Activated naive CD4-positive, alpha-beta T cell treated with Interleukin-2 at 50 U/mL for 16 hours (primary cell): Measurements from ENCODE around the gene BACH1.
"Not testable (repeated sequence)": the region's sequence is repeated elsewhere in the genome, so short reads cannot be mapped to it uniquely, and the experiment has no call there.

Source experiments
- DNase-seq: peaks from one replicate; pipeline ENCODE4 v3.0.0-alpha.2; 2020

The BACH1 gene

DNA sequence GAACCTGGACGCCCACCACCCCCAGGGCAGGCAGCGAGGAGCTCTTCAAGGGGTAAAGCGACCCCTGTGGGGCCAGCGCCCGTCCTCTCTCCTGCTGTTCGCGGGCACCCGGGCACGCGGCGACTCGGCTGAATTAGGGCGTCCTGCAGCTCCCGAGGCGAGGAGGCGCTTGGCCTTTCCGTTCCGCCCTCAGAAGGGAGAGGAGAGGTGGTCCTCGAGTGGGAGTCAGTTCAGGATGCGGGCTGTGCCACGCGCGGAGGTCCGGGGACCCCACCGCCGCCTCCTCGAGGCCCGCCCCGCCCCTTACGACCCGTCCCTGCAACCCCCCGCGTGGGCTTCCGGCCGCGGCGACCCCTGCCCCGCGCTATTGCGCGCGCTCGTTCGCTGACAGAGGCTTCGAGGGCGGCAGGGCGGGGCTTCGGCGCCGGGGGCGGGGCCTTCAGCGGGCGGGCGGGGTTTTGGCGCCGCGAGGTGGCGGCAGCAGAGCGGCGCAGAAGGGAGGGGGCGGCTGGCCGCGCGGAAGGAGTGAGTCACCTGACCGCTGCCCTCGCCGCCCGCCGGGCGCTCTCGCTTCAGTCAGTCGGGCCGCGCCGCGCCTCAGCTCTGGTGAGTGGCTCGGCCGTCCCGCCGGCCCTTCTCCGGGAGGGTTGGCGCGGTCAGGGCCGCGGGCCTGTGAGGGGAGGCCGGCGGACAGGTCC is at the start of gene BACH1:
TSS of gene BACH1 (plus strand) at position 575 of the 698 bp plus-strand sequence. CDS start 22,359 bp downstream, outside the sequence.
- peak; percentile 88 for DNase-seq

DNA sequence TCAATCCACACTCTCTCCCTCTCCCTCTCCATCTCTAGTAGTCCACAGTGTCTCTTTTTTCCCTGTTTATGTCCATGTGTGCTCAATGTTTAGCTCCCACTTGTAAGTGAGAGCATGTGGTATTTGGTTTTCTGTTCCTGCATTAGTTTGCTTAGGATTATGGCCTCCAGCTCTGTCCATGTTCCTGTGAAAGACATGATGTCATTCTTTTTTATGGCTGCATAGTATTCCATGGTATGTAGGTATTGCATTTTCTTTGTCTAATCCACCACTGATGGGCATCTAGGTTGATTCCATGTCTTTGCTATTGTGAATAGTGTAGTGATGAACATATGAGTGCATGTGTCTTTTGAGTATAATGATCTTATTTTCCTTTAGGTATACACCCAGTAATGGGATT is 49.4 kb upstream of the BACH1 start:
- not testable (repeated sequence) for DNase-seq

- no peak for DNase-seq
Observed at GRCh38 chr21:29250636-29251035, 48.1 kb upstream of the BACH1 start.

DNA sequence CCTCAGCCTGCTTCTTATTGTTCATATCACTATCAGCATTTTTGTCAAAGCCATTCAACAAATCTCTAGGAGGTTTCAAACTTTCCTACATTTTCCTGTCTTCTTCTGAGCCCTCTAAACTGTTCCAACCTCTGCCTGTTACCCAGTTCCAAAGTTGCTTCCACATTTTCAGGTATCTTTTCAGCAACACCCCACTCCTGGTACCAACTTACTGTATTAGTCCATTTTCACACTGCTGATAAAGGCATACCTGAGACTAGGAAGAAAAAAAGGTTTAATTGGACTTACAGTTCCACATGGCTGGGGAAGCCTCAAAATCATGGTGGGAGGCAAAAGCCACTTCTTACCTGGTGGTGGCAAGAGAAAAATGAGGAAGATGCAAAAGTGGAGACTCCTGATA is 44.9 kb upstream of the BACH1 start:
- DNase-seq = not testable (repeated sequence)

GRCh38 chr21:29254550-29254949 is 44.2 kb upstream of the BACH1 start:
- DNase-seq = no peak

DNA sequence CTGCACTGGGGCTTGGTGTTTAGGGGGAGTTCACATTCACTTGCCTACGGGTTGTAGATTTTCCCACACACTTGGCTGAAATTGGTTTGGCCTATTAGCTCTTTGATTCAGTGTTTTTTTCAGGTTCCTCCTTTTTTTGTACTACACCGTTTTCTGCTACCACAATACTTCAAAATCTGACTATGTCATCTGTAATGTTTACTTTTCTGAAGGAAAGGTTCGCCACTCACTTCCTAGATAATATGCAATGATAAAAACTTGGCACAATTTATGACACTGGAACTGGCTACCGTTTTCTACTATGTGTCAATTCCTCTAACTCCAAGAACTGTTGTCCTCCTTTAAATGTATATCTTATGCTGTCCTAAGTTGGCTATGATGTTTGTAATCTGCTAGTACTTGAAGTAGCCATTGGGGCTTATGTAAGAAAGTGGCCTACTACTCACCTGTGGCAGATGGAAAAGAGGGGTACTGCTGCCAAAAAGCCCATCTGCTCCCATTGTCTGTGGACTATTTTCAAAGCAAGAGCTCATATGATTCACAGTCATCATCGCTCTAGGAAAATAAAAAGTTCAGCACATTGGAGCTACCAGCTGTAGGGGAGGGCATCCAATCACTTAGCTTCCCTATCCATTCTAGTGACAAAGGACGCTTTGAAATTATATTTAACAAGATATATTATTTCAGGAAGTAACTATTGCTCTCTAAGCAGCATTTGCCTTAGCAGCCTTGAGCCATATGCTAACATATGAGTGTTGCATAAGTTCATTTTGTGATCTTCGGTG is 42.4 kb upstream of the BACH1 start:
- DNase-seq = no peak

GRCh38 chr21:29257701-29258100 is 41.0 kb upstream of the BACH1 start:
- DNase-seq = no peak

DNA sequence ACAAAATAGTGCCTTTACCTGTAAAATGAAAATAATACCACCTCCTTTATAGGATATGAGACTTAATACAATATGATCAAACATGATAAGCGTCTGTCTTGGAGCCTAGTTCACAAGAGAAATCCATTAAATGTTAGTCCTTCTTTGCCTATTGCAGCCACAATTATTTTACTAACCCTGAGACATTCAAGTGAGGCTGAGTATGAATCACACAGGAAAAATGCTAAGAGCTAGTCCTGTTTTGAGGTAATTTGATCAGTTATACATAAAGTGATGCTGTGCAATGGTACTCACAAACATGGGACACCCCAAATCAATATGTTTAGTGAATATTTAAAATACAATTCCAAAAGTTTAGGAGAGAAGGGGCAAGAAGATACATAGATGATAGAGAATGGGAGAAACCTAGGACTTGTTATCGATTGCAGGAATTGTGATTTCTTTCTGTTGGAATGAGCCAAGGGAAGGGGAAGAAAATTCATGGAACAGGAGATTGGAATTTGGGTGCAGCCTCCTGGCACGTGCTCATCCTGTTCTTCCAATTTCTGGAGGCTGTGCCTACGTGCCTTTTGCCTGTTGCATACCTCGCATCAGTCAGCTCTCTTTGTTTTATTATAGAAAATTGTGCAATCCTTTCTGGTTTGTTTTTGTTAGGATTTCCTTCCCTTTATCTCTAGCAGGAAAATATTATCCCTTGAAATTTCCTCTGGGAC is 39.9 kb upstream of the BACH1 start:
- DNase-seq = no peak

GRCh38 chr21:29260461-29260860 is 38.3 kb upstream of the BACH1 start:
- DNase-seq = no peak

DNA sequence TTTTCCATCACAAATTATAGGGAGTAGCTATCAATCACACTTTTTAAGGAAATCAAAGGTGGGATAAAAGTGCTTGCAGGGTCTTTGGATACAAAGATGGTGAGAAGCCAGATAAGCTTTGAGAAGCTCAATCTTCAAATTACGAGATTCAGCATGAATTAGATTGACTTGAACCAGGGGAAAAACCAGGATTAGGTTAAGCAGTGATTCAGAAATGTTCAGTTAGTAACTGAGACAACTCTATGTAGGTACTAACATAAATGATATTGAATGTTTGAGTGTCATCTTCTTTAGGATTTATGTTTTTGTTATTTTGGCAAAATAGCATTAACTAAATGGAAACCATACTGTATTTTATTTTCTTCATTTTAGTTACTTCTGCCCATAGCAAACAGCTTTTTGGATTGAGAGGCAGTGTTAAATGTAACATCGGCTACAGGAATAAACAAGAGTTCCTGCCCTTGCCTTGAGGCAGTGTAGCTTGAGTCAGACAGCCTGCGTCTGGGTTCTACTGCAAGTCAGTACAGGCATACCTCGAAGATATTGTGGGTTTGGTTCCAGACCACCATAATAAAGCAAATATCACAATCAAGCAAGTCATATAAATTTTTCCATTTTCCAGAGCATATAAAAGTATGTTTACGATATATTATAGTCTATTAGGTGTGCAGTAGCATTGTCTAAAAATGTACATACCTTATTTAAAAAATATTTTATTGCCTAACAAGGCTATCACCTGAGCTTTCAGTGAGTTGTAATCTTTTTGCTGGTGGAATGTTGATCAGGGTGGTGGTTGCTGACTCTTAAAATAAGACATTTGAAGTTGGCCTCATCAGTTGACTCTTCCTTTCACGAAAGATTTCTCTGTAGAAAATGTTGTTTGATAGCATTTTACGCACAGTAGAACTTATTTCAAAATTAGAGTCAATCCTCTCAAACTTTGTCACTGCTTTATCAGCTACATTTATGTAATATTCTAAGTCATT is 36.9 kb upstream of the BACH1 start:
- no peak for DNase-seq

DNA sequence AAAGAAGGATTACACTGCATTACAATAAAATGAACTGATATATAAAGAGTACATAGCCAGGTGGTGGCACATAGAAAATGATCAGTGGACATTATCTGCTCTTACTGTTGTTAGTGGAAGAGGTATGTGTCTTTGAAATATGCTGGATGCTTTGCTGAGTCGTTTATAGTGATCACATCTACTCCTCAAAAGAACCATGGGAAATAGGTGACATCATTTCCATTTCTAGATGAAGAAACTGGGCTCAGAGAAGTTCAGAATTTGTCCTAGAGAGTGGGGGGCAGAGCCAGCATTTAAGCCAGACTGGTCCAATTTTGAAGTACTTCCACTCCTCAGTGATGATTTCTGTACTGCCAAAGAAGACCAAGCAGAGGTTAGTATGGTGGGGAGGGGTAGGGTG is 34.0 kb upstream of the BACH1 start:
- DNase-seq = no peak

GRCh38 chr21:29265690-29266479 is 32.8 kb upstream of the BACH1 start:
- DNase-seq = peak; percentile 43

GRCh38 chr21:29267666-29268065 is 31.1 kb upstream of the BACH1 start:
- no peak for DNase-seq

GRCh38 chr21:29271927-29272333 is 26.8 kb upstream of the BACH1 start:
- no peak for DNase-seq

DNA sequence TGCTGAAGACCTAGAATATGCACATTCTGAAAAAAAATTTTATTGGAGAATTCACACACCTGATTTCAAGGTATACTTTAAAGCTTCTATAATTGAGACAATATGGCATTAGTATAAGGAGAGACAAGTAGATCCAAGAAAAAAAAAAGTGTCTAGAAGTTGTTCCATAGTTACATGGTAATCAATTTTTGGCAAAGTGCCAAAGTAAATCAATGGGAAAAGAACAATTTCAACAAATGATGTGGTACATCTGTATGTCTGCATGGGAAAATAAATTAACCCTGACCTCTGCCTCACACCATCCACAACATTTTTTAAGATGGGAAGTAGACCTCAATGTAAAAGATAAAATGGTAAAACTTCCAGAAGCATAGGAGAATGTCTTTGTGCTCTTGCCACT is 21.3 kb upstream of the BACH1 start:
- no peak for DNase-seq

DNA sequence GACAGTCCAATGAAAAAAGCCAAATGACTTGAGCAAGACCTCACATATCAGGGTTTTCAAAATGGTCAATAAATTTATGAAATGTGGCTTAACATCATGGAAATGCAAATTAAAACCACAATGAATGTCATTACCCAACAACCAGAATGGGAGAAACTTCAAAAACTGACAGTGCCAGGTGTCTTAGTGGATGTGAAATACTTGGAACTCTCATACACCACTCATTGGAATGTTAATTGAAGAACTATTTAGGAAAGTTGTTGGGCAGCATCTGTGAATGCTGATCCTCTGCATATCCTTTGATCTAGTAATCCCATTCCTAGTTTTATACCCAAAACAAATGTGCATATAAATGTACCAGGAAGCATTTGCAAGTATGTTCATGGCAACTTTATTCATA is 19.2 kb upstream of the BACH1 start:
- no peak for DNase-seq

DNA sequence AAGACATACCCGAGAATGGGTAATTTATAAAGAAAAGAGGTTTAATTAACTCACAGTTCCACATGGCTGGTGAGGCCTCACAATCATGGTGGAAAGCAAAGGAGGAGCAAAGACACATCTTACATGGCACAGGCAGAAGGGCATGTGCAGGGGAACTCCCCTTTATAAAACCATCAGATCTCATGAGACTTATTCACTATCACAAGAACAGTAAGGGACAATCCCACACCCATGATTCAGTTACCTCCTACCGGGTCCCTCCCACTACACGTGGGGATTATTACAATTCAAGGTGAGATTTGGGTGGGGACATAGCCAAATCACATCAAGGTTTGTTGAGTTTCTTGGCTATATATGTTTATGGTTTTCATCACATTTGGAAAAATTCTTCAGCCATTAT is 16.9 kb upstream of the BACH1 start:
- not testable (repeated sequence) for DNase-seq

GRCh38 chr21:29287383-29287782 is 11.3 kb upstream of the BACH1 start:
- no peak for DNase-seq

DNA sequence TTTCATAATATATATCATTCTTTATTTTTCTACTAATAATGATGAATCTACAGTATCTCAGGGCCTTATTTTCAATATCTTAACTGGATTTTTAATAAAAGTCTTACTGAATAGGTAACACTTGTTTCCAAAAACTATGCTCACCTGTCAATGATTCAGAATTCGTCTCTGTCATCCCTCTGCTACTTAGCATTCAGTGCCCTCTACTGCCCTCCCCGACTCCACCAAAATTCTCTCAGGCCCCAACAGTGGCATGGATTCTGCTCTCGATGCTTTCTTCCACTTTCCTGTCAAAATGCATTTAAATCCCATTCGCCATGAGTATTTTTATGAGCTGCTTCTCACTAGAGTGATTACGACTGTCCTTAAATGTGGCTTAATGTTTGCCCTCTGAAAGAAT is 10.5 kb upstream of the BACH1 start:
- DNase-seq = no peak

DNA sequence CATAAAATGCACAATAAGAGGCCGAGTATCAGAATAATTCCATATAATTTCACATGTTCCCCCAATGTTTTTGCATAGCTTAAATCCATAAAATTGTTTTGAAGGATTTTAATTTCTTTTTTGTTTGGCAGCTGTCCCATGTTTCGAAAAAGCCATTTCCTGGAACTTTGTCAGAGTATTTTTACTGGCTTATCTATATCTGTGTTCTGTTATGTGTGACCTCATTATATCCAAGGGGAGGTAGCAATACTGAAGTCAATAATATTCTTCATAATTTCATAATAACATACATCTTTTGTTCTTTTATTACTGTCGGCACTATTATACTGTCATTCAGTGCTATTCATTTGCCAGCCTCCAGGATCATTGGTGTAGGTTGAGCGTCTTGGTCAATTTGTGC is 9.4 kb upstream of the BACH1 start:
- DNase-seq = no peak

DNA sequence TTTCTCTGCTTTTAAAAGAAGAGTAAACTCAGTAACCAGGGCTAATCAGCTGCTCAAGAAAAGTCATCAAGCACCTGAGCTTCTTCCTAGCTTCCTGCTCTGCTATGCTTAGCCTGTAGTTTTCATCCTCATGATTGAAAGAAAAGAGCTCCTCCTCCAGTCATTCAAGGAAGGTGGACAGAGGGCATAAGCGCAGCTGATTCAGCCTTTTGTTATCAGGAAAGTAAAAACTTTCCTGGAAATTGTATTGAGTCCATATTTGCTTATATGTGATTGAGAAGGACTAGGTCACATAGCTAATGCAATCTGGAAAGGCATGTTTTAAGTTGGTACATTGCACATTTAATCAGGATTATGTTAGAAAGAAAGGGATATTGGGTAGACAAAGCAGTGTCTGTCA is 8.5 kb upstream of the BACH1 start:
- DNase-seq = no peak

DNA sequence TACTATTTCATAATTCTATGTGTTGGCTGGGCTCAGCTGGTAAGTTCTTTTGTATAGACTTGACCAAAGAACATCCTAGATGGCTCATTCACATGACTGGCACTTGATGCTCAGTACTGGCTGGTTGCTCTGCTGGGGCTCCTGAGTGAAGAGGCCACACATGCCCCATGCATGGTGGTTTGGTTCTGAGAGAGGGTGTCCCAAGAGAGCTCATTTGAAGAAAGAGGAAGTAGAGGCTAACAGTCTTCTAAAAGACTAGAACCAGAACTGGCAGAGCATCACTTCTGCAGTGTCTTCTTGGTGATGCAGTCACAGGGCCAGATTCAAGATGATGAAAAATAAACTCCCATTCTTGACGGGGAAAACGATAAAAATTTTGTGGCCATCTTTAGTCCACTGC is 5.2 kb upstream of the BACH1 start:
- DNase-seq = no peak
